HCT116 (cell line): Measurements from ENCODE around the gene EPHA3. TPM values are rescaled to one million over a fixed set of nuclear protein-coding genes. Genes with fewer than 3 reads are reported as not detected.

Experiments used
- CBX3 ChIP-seq: IDR thresholded peaks from 2 replicates; pipeline ENCODE4 v1.6.1; 2012; ENCODE audit warnings: low read depth
- CTCF ChIP-seq, 3 experiments: fragments of 200-600 bp in 1 of 3; sonication (generic) in 1 of 3; IDR thresholded peaks in 2 of 3; conservative IDR thresholded peaks in 1 of 3; 2 replicates each; pipeline ENCODE4 v1.5.1; 2012 to 2017; ENCODE audit warnings: low read depth in 2 of 3, low read length in 2 of 3, antibody characterized with exemption in 1 of 3, borderline replicate concordance in 1 of 3, control low read depth in 1 of 3, mild to moderate bottlenecking in 1 of 3, mixed read lengths in 1 of 3, mixed run types in 1 of 3, moderate library complexity in 1 of 3; ENCODE audit not compliant: insufficient read depth in 1 of 3
- EGR1 ChIP-seq: IDR thresholded peaks from 2 replicates; pipeline ENCODE4 v1.6.1; 2012; ENCODE audit warnings: low read depth
- EZH2phosphoT487 ChIP-seq: fragments of 200-600 bp; IDR thresholded peaks from 2 replicates; pipeline ENCODE4 v1.6.1; 2018; ENCODE audit warnings: antibody characterized with exemption, borderline replicate concordance
- MAX ChIP-seq: IDR thresholded peaks from 2 replicates; pipeline ENCODE4 v1.6.1; 2012
- POLR2A ChIP-seq: IDR thresholded peaks from 2 replicates; pipeline ENCODE4 v1.7.0; 2011; ENCODE audit warnings: borderline replicate concordance; ENCODE audit not compliant: insufficient read depth, insufficient read length; ENCODE audit errors: extremely low read depth
- REST ChIP-seq: IDR thresholded peaks from 2 replicates; pipeline ENCODE4 v1.6.1; 2012; ENCODE audit warnings: low read depth
- SIN3A ChIP-seq: IDR thresholded peaks from 2 replicates; pipeline ENCODE4 v1.6.1; 2012; ENCODE audit warnings: low read depth
- ZFX ChIP-seq: fragments of 450-650 bp; IDR thresholded peaks from 2 replicates; pipeline ENCODE4 v1.6.1; 2017
- total RNA-seq: library from RNA; stranded (reverse); gene quantifications from one replicate; pipeline ENCODE4 v1.2.1, GENCODE V29; 2021; ENCODE audit not compliant: unreplicated experiment

EPHA3 gene
- total RNA-seq, 1 experiment from 2014 or later: not detected

DNA sequence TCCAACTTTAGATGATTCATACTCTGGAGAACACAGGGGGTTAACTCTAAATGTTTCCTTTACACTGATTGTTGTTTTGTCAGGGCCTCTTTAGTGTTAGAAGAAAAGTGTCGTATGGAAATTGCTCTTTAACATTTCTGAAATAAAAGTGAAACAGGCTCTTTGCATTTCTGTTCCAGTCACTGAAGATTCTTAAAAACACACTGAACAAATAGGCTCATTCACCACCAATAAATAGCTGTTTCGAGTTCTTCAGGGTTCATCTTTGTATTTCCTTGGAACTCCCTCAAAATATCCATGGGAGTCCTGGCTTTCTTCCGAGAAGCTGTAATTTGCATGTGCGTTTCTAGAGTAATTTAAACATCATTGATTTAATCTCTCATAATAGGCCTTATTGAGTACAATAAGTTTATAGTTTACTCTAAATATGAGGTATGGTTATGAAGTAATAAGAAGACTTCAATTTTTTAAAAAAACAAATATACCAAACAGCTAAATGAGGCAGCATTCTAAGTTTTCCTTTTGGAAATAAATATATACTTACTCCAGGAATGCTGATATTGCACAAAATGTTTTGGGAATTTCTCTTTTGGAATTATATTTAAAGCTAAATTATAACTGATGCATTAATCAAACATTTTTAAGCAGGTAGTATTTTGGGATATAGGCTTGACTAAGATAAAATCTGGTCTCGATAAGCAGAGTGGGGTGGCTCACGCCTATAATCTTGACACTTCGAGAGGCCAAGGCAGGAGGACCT is 327.4 kb downstream of the EPHA3 start (continued):
- TF ChIP-seq REST (no peak), CBX3 (no peak), POLR2A (no peak), EZH2phosphoT487 (no peak), CTCF (IDR thresholded peaks at IDR 0.05 in 2 of 3, conservative IDR thresholded peaks at IDR 0.05 in 1 of 3; ENCODE audit: borderline replicate concordance in 1 of 3, insufficient read depth in 1 of 3, low read depth in 2 of 3, low read length in 2 of 3) (no peak), MAX (no peak), SIN3A (no peak), ZFX (no peak), EGR1 (no peak)
- TF ChIP-seq, all 23 proteins: peak for 0
